GM12891 (cell line): ENCODE results near the gene AUH.

ENCODE experiments used
- DNase-seq: peaks from one replicate; pipeline ENCODE4 v3.0.0; 2011; ENCODE audit warnings: low spot score; ENCODE audit not compliant: insufficient read length
- FAIRE-seq: peaks from 2 replicates; lab custom pipeline; 2011; peaks lifted over from hg19 to GRCh38; lab: Jason Lieb, UNC
- PAX5 ChIP-seq: IDR thresholded peaks from 2 replicates; pipeline ENCODE4 v1.6.1; 2011; ENCODE audit warnings: low read length, moderate library complexity, mild to moderate bottlenecking; ENCODE audit not compliant: insufficient read depth, severe bottlenecking
- POLR2A ChIP-seq: IDR thresholded peaks from 2 replicates; pipeline ENCODE4 v1.6.1; 2011; ENCODE audit warnings: low read depth, low read length, control low read depth
- POLR2AphosphoS5 ChIP-seq: IDR thresholded peaks from 2 replicates; pipeline ENCODE4 v1.6.1; 2011; ENCODE audit warnings: low read depth, low read length, control low read depth
- POU2F2 ChIP-seq: IDR thresholded peaks from 2 replicates; pipeline ENCODE4 v1.6.1; 2011; ENCODE audit warnings: low read depth, mild to moderate bottlenecking, control low read depth, low read length, moderate library complexity
- SPI1 ChIP-seq: IDR thresholded peaks from 2 replicates; pipeline ENCODE4 v1.6.1; 2011; ENCODE audit warnings: low read depth, low read length, control low read depth
- TAF1 ChIP-seq: IDR thresholded peaks from 2 replicates; pipeline ENCODE4 v1.6.1; 2011; ENCODE audit warnings: low read depth, low read length, control low read depth

The AUH gene

DNA sequence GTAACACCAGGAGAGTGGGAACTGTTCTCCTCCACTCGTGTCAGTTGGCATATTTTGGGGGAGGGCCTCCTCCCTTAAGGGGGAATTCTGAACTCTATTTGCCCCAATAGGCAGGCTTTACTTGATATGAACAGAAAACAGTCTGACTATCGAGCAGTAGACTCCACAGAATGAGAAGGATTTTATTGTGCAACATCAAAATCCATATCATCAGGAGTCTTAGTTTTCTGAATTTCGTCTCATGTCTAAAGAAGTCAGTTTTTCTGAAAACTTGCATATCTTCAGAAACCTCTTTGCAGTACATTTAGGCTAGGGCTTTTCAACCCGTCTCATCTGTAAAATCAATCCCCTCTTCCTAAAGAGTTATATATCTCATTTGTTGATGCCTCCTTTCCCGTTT is 96.2 kb downstream of the AUH start:
- FAIRE-seq (no peak), DNase-seq (no peak)
- TF ChIP-seq POLR2A (no peak), PAX5 (no peak), POLR2AphosphoS5 (no peak), POU2F2 (no peak), TAF1 (no peak), SPI1 (no peak)

DNA sequence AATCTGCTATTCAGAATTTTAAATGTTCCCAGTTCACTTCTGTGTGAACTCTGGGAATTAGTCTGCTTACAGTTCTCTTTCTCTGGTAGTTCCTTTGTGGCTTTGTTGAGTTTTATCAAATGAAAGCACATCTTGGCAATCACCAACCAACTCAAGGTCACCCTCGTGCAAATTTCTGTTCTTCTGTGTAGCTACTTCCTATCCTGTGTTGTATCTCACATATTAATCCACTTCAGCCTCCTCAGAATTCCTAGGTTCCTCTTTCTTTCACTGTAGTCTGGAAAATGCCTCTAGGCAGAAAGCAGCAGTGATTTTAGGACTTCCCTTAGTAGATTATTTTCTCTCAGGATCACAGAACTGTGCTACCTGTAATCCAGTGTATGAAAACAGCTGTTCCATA is 100.3 kb downstream of the AUH start:
- TF ChIP-seq PAX5 (no peak), POU2F2 (no peak)
- FAIRE-seq: no peak

DNA sequence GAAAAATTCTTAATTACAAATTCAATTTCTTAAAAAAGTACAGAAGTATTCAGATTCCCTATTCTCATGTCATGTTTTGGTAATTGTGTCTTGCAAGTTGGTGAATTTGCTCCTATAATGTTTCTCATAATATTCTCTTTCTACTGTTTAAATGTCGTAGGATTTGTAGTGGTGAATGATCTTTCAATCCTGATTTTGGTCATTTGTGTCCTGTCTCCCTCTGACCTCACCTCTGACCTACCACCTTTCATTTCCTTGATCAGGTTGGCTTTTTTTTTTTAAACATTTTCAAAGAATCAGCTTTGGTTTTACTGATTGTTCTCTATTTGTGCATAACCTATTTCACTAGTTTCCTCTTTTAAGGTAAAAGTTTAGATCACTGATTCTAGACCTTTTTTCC is 102.6 kb downstream of the AUH start:
- no peak for TF ChIP-seq POLR2A
- no peak for TF ChIP-seq TAF1
- no peak for TF ChIP-seq POLR2AphosphoS5
- TF ChIP-seq PAX5: no peak
- TF ChIP-seq POU2F2: no peak
- no peak for TF ChIP-seq SPI1
- no peak for DNase-seq
- FAIRE-seq: no peak

More for the DNA sequence above, 100.3 kb downstream of the AUH start:
- no peak for DNase-seq

DNA sequence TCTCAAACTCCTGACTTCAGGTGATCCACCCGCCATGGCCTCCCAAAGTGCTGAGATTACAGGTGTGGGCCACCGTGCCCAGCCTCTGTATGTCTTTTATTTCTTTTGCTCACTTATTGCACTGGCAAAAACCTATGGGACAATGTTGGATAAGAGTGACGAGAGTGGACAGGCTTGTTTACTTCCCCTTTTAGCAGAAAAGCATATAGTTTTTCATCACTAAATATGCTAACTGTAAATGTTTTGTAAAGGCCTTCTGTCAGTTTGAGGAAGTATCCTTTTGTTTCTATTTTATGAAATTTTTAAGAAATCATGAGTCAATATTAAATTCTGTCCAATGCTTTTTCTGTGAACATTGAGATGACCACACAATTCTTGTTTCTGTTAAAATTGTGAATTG is 103.3 kb downstream of the AUH start:
- FAIRE-seq: no peak
- DNase-seq: no peak
- TF ChIP-seq PAX5: no peak
- no peak for TF ChIP-seq POLR2AphosphoS5
- TF ChIP-seq TAF1: no peak
- TF ChIP-seq SPI1: no peak
- TF ChIP-seq POU2F2: no peak
- TF ChIP-seq POLR2A: no peak

DNA sequence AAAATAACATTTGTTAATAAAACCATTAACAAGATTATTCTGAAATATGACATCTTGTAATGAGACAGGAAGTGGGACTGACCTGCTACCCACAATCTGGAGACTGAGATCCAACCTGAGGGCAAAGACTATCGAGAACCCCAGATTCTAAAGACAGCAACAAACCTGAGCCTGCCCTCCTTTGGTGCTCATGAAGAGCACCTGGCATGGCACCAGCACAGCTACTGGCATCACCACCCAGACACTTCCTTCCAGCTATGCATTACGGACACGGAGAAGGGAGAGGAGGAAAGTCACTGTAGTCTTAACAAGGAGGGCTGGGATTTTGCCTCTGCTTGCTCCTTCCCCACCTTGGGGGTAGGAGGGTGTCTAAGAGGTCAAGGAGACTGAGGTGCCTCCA is 105.5 kb downstream of the AUH start:
- FAIRE-seq: no peak
- TF ChIP-seq POU2F2 (no peak), POLR2AphosphoS5 (no peak), POLR2A (no peak), PAX5 (no peak), SPI1 (no peak), TAF1 (no peak)
- no peak for DNase-seq

DNA sequence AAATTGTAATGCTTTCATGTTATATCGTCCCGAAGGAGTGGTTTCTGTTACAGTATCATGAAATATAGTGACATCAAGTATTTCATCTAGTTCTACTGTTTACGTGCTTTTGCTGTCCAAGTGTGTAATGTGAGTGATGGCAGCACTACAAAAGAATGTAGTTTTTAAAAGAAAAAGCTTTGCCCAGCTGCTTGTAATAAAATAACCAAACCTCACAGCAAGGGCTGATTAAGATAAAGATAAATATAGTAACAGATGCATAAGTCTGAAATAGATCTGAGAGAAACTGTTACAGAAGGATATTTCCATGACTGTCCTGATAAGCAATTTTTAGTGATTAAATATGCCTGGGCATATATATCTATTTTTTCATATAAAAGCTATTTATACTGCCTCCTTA is 106.4 kb downstream of the AUH start:
- DNase-seq: no peak
- no peak for FAIRE-seq
- TF ChIP-seq POLR2A: no peak
- no peak for TF ChIP-seq SPI1
- no peak for TF ChIP-seq TAF1
- no peak for TF ChIP-seq POU2F2
- no peak for TF ChIP-seq POLR2AphosphoS5

DNA sequence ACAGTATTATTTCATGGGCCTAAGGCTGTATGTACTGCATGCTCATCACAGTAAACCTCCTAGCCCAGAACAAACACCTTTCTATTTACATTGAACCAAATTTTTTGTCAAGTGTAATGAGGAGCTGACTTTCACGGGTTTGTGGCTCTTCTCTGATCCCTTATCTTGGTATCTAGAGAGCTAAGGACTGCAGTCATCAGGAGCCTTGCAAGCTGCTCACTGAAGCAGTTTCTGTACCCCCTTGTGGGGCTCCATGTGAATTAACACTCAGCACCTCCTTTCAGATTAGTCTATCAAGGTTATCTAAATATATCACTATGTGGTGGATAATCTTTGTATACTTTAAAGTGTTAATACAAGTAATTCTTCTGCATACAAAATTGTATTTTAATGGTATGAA is 108.2 kb downstream of the AUH start:
- DNase-seq (no peak), FAIRE-seq (no peak)
- TF ChIP-seq POLR2AphosphoS5 (no peak), POLR2A (no peak), POU2F2 (no peak), TAF1 (no peak), SPI1 (no peak), PAX5 (no peak)

DNA sequence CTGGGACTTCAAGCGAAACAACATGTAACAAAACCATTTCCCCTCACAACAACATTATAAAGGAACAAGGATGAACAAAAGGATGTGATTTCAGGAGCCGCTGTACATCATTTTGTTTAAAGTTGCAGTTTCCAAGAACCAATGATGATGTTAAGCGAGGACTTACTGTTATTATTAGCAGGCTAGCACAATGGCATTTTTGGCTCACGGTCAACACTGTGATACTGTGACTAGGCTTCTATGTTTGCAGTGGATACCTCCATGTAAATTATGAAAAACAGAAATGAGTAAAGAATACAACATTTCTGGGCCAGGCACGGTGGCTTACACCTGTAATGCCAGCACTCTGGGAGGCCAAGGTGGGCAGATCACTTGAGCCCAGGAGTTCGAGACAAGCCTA is 113.0 kb downstream of the AUH start:
- FAIRE-seq (no peak), DNase-seq (no peak)
- no peak for TF ChIP-seq POLR2A
- no peak for TF ChIP-seq PAX5
- no peak for TF ChIP-seq SPI1
- no peak for TF ChIP-seq POU2F2
- no peak for TF ChIP-seq POLR2AphosphoS5
- no peak for TF ChIP-seq TAF1

DNA sequence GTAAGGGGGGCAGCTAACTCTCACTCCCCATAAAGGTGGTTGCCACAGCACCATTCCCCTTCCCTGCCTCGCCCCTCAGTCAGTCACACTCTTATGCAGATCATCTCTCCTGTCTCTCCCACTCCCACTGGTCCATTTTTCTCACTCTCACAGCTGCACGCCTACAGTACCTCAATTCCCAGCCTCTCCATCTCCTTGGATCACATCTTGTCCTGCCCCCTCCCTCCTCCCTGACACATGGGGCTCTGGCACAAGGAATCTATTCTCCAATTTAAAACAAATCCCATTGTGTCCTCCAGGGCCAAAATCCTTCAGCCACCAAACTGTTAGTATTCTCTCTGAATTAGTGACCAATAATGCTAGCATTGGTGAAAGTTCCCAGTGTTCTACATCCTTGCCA is 114.4 kb downstream of the AUH start:
- TF ChIP-seq SPI1 (no peak), TAF1 (no peak), POLR2A (no peak), PAX5 (no peak), POU2F2 (no peak), POLR2AphosphoS5 (no peak)
- FAIRE-seq: no peak
- DNase-seq: no peak

DNA sequence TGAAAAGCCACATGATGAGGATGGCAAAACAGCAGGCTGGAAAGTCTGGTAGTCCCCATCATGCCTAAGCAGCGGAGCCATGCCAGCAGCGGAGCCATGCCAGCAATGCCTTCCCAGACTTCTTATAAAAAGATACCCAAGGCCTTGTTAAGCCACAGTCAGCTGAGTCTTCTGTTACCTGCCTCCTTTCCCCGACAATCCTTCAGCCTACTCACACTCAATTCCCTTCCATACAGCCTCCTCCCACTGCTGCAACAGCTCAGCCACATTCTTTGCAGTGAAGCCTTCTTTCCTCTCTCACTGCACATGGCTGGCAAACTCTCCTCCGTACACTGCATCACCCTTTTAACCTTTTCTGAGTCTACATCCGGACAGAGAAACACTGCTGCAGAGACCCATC is 114.9 kb downstream of the AUH start:
- TF ChIP-seq SPI1: no peak
- TF ChIP-seq POLR2AphosphoS5: no peak
- TF ChIP-seq PAX5: no peak
- no peak for FAIRE-seq

More for the DNA sequence above, 114.9 kb downstream of the AUH start:
- DNase-seq: no peak
